MM.1S (cell line): Measurements from ENCODE around the gene ITPR3.

Experiments used
- CTCF ChIP-seq: fragments of 300-600 bp; sonication (generic); IDR thresholded peaks from 2 replicates; pipeline ENCODE4 v1.5.1; 2016; ENCODE audit warnings: antibody characterized with exemption, low read length, mixed read lengths
- EZH2 ChIP-seq: fragments of 300-600 bp; sonication (generic); optimal IDR thresholded peaks from 2 replicates; pipeline ENCODE3; 2017; ENCODE audit warnings: low read depth, mild to moderate bottlenecking, antibody characterized with exemption, low read length, mixed read lengths

GRCh38 chr6:33682341-33682740 is 61.2 kb downstream of the ITPR3 start:
- TF ChIP-seq CTCF = no peak
- TF ChIP-seq EZH2 = no peak
